Dermis blood vessel endothelial cell (primary cell): ENCODE measurements around the gene DRAXIN. TPM values are rescaled to one million over a fixed set of nuclear protein-coding genes. Genes with fewer than 3 reads are reported as not detected.

Source experiments
- DNase-seq: peaks from one replicate; pipeline ENCODE4 v3.0.0; 2010
- total RNA-seq: library from RNA; depleted of rRNA; stranded (reverse); fragments of >200 nt; gene quantifications from 2 replicates; pipeline ENCODE4 v1.2.3, GENCODE V29; 2014

The DRAXIN gene
- total RNA-seq, 1 donor from 2014 or later, result 0.17 TPM

GRCh38 chr1:11766429-11766776 is 74.9 kb downstream of the DRAXIN start:
- DNase-seq, result no peak

- no peak for DNase-seq
Measured at GRCh38 chr1:11767922-11768704, 76.6 kb downstream of the DRAXIN start.

- DNase-seq, result no peak
Measured at GRCh38 chr1:11768821-11769220, 77.3 kb downstream of the DRAXIN start.

GRCh38 chr1:11769274-11769673 is 77.8 kb downstream of the DRAXIN start:
- no peak for DNase-seq

GRCh38 chr1:11770011-11770410 is 78.5 kb downstream of the DRAXIN start:
- no peak for DNase-seq

- no peak for DNase-seq
Measured at GRCh38 chr1:11771481-11772043, 80.1 kb downstream of the DRAXIN start.

- no peak for DNase-seq
Measured at GRCh38 chr1:11772458-11772857, 80.9 kb downstream of the DRAXIN start.

GRCh38 chr1:11774753-11775152 is 83.2 kb downstream of the DRAXIN start:
- DNase-seq, result no peak

Other genes with a start within 250 kb of the DRAXIN start
- gene DISP3, start 212.6 kb upstream of the DRAXIN start, total RNA-seq, result 0.09 TPM in 1 of 2 replicates, not detected in the other
- 1.7 and 1.9 TPM in 2 replicates for gene FBXO2, start 37.3 kb upstream of the DRAXIN start, total RNA-seq
- 7.3 and 15.8 TPM in 2 replicates for gene FBXO44, start 36.8 kb upstream of the DRAXIN start, total RNA-seq
- 1.4 and 3.6 TPM in 2 replicates for gene FBXO6, start 27.5 kb upstream of the DRAXIN start, total RNA-seq
- gene MAD2L2, start 10.6 kb upstream of the DRAXIN start, total RNA-seq, result 34.9 and 45.3 TPM in 2 replicates
- 47.5 and 57.1 TPM in 2 replicates for gene AGTRAP, start 44.4 kb downstream of the DRAXIN start, total RNA-seq
- gene C1orf167, start 70.5 kb downstream of the DRAXIN start, total RNA-seq, result 0.05 TPM in 1 of 2 replicates, not detected in the other
- 46.3 and 52.4 TPM in 2 replicates for gene MTHFR, start 114.3 kb downstream of the DRAXIN start, total RNA-seq
- gene CLCN6, start 114.5 kb downstream of the DRAXIN start, total RNA-seq, result 13.9 and 19.9 TPM in 2 replicates
- not detected in 2 replicates for gene NPPA, start 156.1 kb downstream of the DRAXIN start, total RNA-seq
- not detected in 2 replicates for gene NPPB, start 167.2 kb downstream of the DRAXIN start, total RNA-seq
- gene KIAA2013, start 234.7 kb downstream of the DRAXIN start, total RNA-seq, result 87.1 and 117 TPM in 2 replicates
- gene PLOD1, start 243.0 kb downstream of the DRAXIN start, total RNA-seq, result 242 and 359 TPM in 2 replicates